Ectodermal cell (in vitro differentiated cells): ENCODE data around the gene ZNF747.
A peak's percentile ranks its signal among the peaks of the same experiment; 100 is the strongest.

ENCODE experiments used
- H3K27ac ChIP-seq: 2 replicates; pipeline ENCODE4 v1.7.0; 2013; ENCODE audit warnings: mild to moderate bottlenecking, low read depth, low read length; ENCODE audit not compliant: insufficient read depth, poor library complexity, severe bottlenecking
- H3K27me3 ChIP-seq: 2 replicates; pipeline ENCODE4 v1.7.0; 2013; ENCODE audit warnings: mild to moderate bottlenecking, low read length; ENCODE audit not compliant: insufficient read depth, control insufficient read depth, poor library complexity, severe bottlenecking
- H3K36me3 ChIP-seq: one replicate; pipeline ENCODE4 v1.7.0; 2013; ENCODE audit warnings: low read length; ENCODE audit not compliant: control insufficient read depth, insufficient read depth
- H3K4me1 ChIP-seq: one replicate; pipeline ENCODE4 v1.7.0; 2013; ENCODE audit warnings: low read length; ENCODE audit not compliant: control insufficient read depth, insufficient read depth
- H3K4me3 ChIP-seq: 2 replicates; pipeline ENCODE4 v1.7.0; 2013; ENCODE audit warnings: low read depth, low read length, control low read depth; ENCODE audit not compliant: insufficient read depth
- H3K9me3 ChIP-seq: 2 replicates; pipeline ENCODE4 v1.7.0; 2013; ENCODE audit warnings: mild to moderate bottlenecking, low read length, moderate library complexity; ENCODE audit not compliant: control insufficient read depth
- WGBS, 2 experiments: methylation state at CpG; one replicate each; pipeline ENCODE4 v1.1.7; 2013; ENCODE audit warnings: missing lambda C conversion rate in 2 of 2; 5-methylcytosine and 5-hydroxymethylcytosine counted together

ZNF747 gene

DNA sequence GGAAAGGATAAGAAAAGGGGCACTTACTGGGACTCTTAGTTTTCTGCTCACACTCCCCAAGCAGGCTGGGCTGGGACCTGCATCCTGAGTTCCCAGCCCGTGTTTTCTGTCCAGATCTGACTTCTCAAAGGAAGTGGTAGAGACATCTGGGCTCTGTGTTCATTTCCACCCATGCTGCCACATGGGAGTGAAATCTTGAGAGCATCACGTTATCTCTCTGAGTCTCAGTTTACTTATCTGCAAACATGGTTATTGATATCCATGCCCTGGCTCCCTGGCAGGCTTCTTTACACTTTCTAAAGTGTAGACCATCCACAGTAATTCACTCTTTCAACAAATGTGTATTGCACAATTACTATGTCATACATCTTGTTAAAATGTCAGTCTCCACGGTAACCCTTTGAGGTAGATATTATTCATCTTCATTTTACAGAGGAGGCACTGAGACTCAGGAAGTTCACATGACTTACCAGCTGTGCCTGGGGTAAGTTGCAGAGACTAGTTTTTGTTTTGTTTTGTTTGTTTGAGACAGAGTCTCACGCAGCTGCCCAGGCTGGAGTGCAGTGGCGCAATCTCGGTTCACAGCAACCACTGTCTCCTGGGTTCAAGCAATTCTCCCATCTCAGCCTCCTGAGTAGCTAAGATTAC, 33.5 kb upstream of the ZNF747 start:
- Histone ChIP-seq H3K4me3 (no peak overlapping the region), H3K27ac (no peak overlapping the region), H3K27me3 (no peaks in the 10 kb centered on the region), H3K36me3 (no peaks in the 10 kb centered on the region), H3K9me3 (no peaks in the 10 kb centered on the region), H3K4me1 (no peaks in the 10 kb centered on the region)
- 86 to 91% methylated on average over 6 of the region's 6 CpGs for whole genome bisulfite sequencing, 2 experiments

DNA sequence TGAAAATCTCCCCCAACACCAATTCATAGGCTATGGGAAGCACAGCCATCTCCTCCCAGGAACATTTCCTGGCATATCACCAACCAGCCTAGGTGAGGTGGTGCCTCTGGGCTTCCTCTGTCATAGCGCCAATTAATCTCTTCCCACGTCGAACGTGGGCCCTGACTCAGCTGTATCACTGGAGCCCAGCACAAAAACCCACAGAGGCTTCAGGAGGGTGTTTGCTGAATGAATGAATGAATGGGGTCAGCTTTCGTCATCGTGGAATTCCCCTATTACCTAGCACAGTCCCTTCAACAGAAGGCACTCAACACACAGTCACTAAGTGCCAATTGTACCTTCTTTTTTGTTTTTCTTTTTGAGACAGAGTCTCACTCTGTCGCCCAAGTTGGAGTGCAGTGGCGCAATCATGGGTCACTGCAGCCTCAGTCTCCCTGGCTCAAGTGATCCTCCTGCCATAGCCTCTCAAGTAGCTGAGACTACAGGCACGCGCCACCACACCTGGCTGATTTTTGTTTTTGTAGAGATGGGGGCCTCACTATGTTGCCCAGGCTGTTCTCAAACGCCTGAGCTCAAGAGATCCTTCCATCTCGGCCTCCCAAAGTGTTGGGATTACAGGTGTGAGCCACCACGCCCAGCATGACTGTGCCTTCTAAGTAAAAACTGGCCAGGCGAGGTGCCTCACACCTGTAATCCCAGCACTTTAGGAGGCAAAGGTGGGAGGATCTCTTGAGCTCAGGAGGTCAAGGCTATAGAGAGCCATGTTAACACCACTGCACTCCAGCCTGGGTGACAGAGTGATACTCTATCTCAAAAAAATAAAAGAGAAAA, 32.7 kb upstream of the ZNF747 start:
- no peaks in the 10 kb centered on the region for H3K27me3 ChIP-seq
- no peak overlapping the region for H3K4me3 ChIP-seq
- H3K4me1 ChIP-seq: no peaks in the 10 kb centered on the region
- H3K9me3 ChIP-seq: no peaks in the 10 kb centered on the region
- no peak overlapping the region for H3K27ac ChIP-seq
- 91 to 92% methylated on average over 14 of the region's 14 CpGs for WGBS, 2 experiments
- H3K36me3 ChIP-seq: no peaks in the 10 kb centered on the region

GRCh38 chr16:30566531-30566930, 31.9 kb upstream of the ZNF747 start:
- Histone ChIP-seq H3K27ac (no peak overlapping the region), H3K4me3 (no peak overlapping the region), H3K36me3 (no peaks in the 10 kb centered on the region), H3K9me3 (no peaks in the 10 kb centered on the region), H3K4me1 (no peaks in the 10 kb centered on the region), H3K27me3 (no peaks in the 10 kb centered on the region)
- 91 to 94% methylated on average over 4 of the region's 4 CpGs for WGBS, 2 experiments

GRCh38 chr16:30565984-30566383, 31.3 kb upstream of the ZNF747 start:
- WGBS, 2 experiments: 88 to 91% methylated on average over 8 of the region's 8 CpGs
- Histone ChIP-seq H3K36me3 (no peaks in the 10 kb centered on the region), H3K27me3 (no peaks in the 10 kb centered on the region), H3K9me3 (no peaks in the 10 kb centered on the region), H3K4me1 (no peaks in the 10 kb centered on the region), H3K27ac (no peak overlapping the region), H3K4me3 (no peak overlapping the region)

DNA sequence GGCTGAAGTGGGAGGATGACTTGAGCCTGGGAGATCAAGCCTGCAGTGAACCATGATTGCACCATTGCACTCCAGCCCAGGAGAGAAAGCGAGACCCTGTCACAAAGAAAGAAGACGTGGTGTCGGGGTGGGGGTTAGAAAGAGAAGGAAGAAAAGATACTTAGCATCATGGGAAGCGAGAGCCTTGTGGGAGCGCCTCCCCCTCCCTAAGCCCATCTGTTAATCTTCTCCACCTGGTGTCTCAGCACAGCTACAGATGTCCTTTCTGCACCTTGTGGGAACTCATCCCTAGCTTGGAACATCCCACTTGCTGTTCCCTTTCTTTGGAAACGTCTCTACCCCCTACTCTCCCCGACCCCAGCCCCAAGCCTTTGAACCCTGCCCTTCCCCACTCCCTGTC, 30.9 kb upstream of the ZNF747 start:
- Histone ChIP-seq H3K9me3 (no peaks in the 10 kb centered on the region), H3K36me3 (no peaks in the 10 kb centered on the region), H3K4me3 (no peak overlapping the region), H3K4me1 (no peaks in the 10 kb centered on the region), H3K27me3 (no peaks in the 10 kb centered on the region), H3K27ac (no peak overlapping the region)
- WGBS, 2 experiments: 73 to 75% methylated on average over 7 of the region's 7 CpGs

- no peaks in the 10 kb centered on the region for H3K27me3 ChIP-seq
- H3K27ac ChIP-seq: no peak overlapping the region
- WGBS, 2 experiments: 93 to 95% methylated on average over 14 of the region's 14 CpGs
- no peaks in the 10 kb centered on the region for H3K36me3 ChIP-seq
- no peak overlapping the region for H3K4me3 ChIP-seq
- H3K9me3 ChIP-seq: no peaks in the 10 kb centered on the region
- peaks cover 5% of the 10 kb centered on the region for H3K4me1 ChIP-seq
Measured at GRCh38 chr16:30562021-30562420, 27.4 kb upstream of the ZNF747 start.

GRCh38 chr16:30561089-30561816, 26.6 kb upstream of the ZNF747 start:
- WGBS, 2 experiments: 90 to 93% methylated on average over 46 of the region's 46 CpGs
- Histone ChIP-seq H3K4me1 (peaks cover 5% of the 10 kb centered on the region), H3K27ac (no peak overlapping the region), H3K4me3 (no peak overlapping the region), H3K9me3 (no peaks in the 10 kb centered on the region), H3K36me3 (no peaks in the 10 kb centered on the region), H3K27me3 (no peaks in the 10 kb centered on the region)

GRCh38 chr16:30559690-30560089, 25.0 kb upstream of the ZNF747 start:
- Histone ChIP-seq H3K27me3 (no peaks in the 10 kb centered on the region), H3K4me3 (no peak overlapping the region), H3K4me1 (peaks cover 5% of the 10 kb centered on the region), H3K27ac (no peak overlapping the region), H3K36me3 (peaks cover 7% of the 10 kb centered on the region), H3K9me3 (no peaks in the 10 kb centered on the region)
- WGBS, 2 experiments: 96 to 97% methylated on average over 6 of the region's 6 CpGs

DNA sequence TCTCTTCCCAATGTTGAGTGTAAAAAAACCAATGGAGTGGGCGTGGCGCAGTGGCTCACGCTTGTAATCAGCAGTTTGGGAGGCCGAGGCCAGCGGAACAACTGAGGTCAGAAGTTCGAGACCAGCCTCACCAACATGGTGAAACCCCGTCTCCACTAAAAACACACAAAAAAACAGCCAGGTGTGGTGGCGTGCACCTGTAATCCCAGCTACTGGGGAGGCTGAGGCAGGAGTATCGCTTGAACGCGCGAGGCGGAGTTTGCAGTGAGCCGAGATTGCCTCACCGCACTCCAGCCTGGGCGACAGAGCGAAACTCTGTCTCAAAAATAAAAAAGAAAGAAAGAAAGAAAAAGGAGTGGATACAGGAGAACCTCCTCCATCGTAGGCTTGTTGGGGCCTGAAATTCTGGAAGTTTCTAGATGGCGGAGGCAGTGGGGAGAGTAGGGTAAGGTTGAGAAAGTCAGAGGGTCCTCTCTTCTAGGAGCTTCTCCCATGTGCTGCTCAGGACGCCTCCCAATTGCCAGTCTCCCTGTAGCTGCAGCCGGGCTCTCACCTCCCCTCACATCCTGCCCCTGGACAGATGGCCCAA, 24.2 kb upstream of the ZNF747 start:
- 91 to 92% methylated on average over 21 of the region's 21 CpGs for WGBS, 2 experiments
- H3K9me3 ChIP-seq: no peaks in the 10 kb centered on the region
- H3K27me3 ChIP-seq: no peaks in the 10 kb centered on the region
- H3K4me3 ChIP-seq: no peak overlapping the region
- H3K4me1 ChIP-seq: peaks cover 5% of the 10 kb centered on the region
- peak overlapping the region; percentile 86 for H3K27ac ChIP-seq
- peaks cover 7% of the 10 kb centered on the region for H3K36me3 ChIP-seq
